ENCODE results near the gene HES1. TPM values are rescaled to one million over a fixed set of nuclear protein-coding genes. Genes with fewer than 3 reads are reported as not detected.

The HES1 gene, protein sequence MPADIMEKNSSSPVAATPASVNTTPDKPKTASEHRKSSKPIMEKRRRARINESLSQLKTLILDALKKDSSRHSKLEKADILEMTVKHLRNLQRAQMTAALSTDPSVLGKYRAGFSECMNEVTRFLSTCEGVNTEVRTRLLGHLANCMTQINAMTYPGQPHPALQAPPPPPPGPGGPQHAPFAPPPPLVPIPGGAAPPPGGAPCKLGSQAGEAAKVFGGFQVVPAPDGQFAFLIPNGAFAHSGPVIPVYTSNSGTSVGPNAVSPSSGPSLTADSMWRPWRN
- 10 to 100 TPM; 10.9 to 33.3 (median 23.9) TPM for total RNA-seq
- 1 to 10 TPM; 6.5 to 8.3 (median 7.1) TPM for polyA plus RNA-seq
- long read RNA-seq, donor 1, partial matches to known transcripts: 2 of 6 reads
- long read RNA-seq, donor 1, other reads (novel, unspliced or antisense): 1 of 6 reads
- long read RNA-seq, donor 2, transcript HES1-201 (4 exons, 1,578 nt): major isoform, 17 of 22 reads
- long read RNA-seq, donor 2, partial matches to known transcripts: 5 of 22 reads
- long read RNA-seq, donor 2, other reads (novel, unspliced or antisense): 0 of 22 reads

DNA sequence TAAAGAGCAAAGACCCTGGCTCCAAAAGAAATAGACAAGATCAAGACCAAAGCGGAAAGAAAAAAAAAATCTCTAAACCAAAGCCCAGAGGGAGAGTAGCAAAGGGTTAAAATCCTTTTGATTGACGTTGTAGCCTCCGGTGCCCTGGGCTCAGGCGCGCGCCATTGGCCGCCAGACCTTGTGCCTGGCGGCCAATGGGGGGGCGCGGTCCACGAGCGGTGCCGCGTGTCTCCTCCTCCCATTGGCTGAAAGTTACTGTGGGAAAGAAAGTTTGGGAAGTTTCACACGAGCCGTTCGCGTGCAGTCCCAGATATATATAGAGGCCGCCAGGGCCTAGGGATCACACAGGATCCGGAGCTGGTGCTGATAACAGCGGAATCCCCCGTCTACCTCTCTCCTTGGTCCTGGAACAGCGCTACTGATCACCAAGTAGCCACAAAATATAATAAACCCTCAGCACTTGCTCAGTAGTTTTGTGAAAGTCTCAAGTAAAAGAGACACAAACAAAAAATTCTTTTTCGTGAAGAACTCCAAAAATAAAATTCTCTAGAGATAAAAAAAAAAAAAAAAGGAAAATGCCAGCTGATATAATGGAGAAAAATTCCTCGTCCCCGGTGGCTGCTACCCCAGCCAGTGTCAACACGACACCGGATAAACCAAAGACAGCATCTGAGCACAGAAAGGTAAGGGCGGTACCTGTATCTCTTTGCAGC, at the start of gene HES1:
Gene HES1, plus strand, starts transcription at position 343 of the 713 bp plus-strand sequence. Its CDS starts 233 bp downstream, at position 576.
- Histone ChIP-seq H3K27ac (peak within 1 kb of the TSS; percentile 99), H3K27me3 (ENCODE audit: insufficient read depth in 3 of 3, low read length in 2 of 3) (no peaks in the 10 kb centered on the region), H3K36me3 (ENCODE audit: insufficient read depth in 1 of 2, low read depth in 1 of 2) (no peaks in the 10 kb centered on the region), H3K4me1 (peaks cover 44% of the 10 kb centered on the region), H3K4me3 (peak within 1 kb of the TSS; percentile 92), H3K9me3 (no peaks in the 10 kb centered on the region)
- DNase-seq (peak; percentile 93 to 97), ATAC-seq (peak; percentile 71 to 81 (median 78))
- 0 to 1% (median 1%) methylated on average over 29 of the region's 29 CpGs for WGBS, 3 donors
- intact Hi-C loops (cut with DNase I): loop anchor here (2.0 to 5.0 kb wide), 8 partner anchors 64 to 474 kb away; no protein-coding TSS in a partner anchor
- TF ChIP-seq, protein P1, sequence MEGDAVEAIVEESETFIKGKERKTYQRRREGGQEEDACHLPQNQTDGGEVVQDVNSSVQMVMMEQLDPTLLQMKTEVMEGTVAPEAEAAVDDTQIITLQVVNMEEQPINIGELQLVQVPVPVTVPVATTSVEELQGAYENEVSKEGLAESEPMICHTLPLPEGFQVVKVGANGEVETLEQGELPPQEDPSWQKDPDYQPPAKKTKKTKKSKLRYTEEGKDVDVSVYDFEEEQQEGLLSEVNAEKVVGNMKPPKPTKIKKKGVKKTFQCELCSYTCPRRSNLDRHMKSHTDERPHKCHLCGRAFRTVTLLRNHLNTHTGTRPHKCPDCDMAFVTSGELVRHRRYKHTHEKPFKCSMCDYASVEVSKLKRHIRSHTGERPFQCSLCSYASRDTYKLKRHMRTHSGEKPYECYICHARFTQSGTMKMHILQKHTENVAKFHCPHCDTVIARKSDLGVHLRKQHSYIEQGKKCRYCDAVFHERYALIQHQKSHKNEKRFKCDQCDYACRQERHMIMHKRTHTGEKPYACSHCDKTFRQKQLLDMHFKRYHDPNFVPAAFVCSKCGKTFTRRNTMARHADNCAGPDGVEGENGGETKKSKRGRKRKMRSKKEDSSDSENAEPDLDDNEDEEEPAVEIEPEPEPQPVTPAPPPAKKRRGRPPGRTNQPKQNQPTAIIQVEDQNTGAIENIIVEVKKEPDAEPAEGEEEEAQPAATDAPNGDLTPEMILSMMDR (IDR thresholded peaks at IDR 0.05): no peak

DNA sequence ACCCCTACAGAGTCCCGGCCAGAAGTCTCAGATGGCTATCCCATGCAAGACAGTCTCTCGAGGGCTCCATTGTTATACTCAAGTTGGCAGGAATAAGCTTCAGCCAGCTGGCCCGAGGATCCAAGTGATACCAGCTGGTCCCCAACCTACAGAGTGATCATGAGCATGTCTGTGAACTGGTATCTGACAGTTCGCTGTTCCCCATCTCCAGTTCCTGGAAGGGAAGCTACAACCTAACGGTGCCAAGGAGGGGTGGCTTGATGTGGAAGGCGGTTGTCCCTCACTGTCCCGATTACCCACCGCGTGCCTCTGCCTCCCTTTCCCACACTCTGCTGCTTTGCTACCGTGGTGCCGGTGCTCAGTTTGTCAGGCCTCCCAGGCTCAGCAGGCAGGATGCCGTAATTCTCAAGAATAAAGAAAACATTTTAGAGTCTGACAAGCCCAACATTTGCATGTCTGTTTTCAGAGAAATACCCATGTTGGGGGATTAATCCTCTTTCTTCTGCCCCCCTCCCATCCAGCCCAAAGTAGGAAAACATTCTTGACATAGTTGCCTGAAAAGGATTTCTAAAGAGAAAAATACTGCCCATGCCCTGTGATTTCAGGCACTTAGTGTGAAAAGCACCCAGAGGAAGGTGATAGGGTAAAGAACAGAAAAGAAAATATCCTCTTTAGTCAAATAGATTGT, 49.4 kb upstream of the HES1 start:
- H3K27ac ChIP-seq: no peak overlapping the region
- TF ChIP-seq, protein P1 (IDR thresholded peaks at IDR 0.05): no peak
- no peaks in the 10 kb centered on the region for H3K9me3 ChIP-seq
- intact Hi-C loops (cut with DNase I): no loop called here
- no peak for DNase-seq
- 65 to 80% (median 79%) methylated on average over 12 of the region's 12 CpGs for WGBS, 3 donors
- peaks cover 13% of the 10 kb centered on the region for H3K4me1 ChIP-seq
- no peak for ATAC-seq
- H3K36me3 ChIP-seq (ENCODE audit: insufficient read depth in 1 of 2, low read depth in 1 of 2): no peaks in the 10 kb centered on the region
- no peaks in the 10 kb centered on the region for H3K27me3 ChIP-seq (ENCODE audit: insufficient read depth in 3 of 3, low read length in 2 of 3)
- no peak overlapping the region for H3K4me3 ChIP-seq

DNA sequence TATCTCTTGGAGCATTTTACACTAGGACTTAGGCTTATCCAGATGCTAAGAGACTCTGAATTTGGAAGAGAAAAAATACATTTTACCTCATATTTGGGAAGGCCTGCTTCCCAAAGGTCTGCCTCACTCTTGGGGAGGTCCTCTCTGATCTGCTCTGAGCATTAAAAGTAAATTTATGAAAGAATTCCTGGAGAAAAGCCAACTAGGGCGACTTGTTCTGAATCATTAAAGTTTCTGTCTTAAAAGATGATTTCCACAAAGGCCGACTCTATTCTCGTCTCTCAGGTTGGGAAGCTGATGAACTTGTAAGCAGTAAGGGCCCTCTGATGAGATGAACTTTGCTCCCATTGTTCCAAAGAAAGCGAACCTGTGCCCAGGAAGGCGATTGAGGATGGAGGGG, 48.7 kb upstream of the HES1 start:
- DNase-seq (no peak), ATAC-seq (no peak)
- no peak overlapping the region for H3K27ac ChIP-seq
- H3K36me3 ChIP-seq (ENCODE audit: insufficient read depth in 1 of 2, low read depth in 1 of 2): no peaks in the 10 kb centered on the region
- intact Hi-C loops (cut with DNase I): no loop called here
- TF ChIP-seq, protein P1 (IDR thresholded peaks at IDR 0.05): no peak
- H3K9me3 ChIP-seq: no peaks in the 10 kb centered on the region
- H3K27me3 ChIP-seq (ENCODE audit: insufficient read depth in 3 of 3, low read length in 2 of 3): no peaks in the 10 kb centered on the region
- WGBS, 3 donors: 94 to 95% (median 95%) methylated on average over 5 of the region's 5 CpGs
- H3K4me3 ChIP-seq: no peak overlapping the region
- H3K4me1 ChIP-seq: peaks cover 10% of the 10 kb centered on the region

DNA sequence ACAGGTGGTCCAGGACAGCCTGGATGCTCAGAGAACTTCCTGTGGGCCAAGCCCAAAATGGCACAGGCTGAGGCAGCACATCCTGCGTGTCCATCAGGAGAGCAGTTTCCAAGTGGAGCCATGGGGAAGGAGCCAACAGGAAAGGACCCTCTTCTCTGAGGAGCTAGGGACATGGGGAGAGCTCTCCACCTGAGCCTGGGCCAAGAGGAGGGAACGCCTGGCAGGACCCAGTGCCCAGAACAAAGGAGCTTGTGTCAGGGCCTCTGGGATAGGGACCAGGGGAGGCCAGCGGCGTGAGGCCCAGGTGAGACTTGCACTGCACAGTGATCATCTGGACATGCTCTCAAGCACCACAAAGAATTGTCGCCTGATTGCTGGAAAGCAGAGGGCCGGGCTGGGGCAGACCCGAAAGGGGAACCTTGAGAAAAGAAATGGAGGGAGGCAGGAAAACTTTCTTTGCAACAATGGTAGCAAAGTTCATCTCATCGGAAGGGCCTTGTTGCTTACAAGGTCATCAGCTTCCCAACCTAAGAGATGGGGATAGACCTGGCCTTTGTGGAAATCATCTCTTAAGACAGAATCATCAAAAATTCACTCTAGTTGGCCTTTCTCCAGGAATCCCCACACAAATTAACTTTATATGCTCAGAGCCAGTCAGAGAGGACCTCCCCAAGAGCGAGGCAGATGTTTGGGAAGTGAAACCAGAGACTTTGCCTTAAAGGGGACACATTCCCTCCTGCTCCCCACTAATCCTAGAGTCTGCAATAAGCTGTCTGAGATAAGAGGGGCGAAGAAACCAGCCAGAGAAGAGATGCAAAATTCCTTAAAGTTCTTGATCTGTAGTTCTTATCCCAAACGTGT, 47.7 kb upstream of the HES1 start:
- no peak overlapping the region for H3K4me3 ChIP-seq
- H3K36me3 ChIP-seq (ENCODE audit: insufficient read depth in 1 of 2, low read depth in 1 of 2): no peaks in the 10 kb centered on the region
- no peaks in the 10 kb centered on the region for H3K27me3 ChIP-seq (ENCODE audit: insufficient read depth in 3 of 3, low read length in 2 of 3)
- ATAC-seq: no peak
- no peaks in the 10 kb centered on the region for H3K9me3 ChIP-seq
- DNase-seq: no peak
- TF ChIP-seq, protein P1 (IDR thresholded peaks at IDR 0.05): no peak
- H3K4me1 ChIP-seq: peaks cover 3% of the 10 kb centered on the region
- WGBS, 3 donors: 93% methylated on average over 11 of the region's 11 CpGs
- intact Hi-C loops (cut with DNase I): no loop called here
- H3K27ac ChIP-seq: no peak overlapping the region
